ACC112 (cell line): ENCODE results near the gene TUBB3.
"Not testable (repeated sequence)": the region's sequence is repeated elsewhere in the genome, so short reads cannot be mapped to it uniquely, and the experiment has no call there.

Experiments used
- H2AFZ ChIP-seq: fragments of 200-600 bp; sonication (generic); one replicate; pipeline ENCODE4 v1.6.0; 2017; ENCODE audit warnings: antibody characterized with exemption, low read length; ENCODE audit not compliant: unreplicated experiment
- H3K27ac ChIP-seq: fragments of 200-600 bp; sonication (generic); 2 replicates; pipeline ENCODE4 v1.5.1; 2014; ENCODE audit warnings: low read depth, mild to moderate bottlenecking, antibody characterized with exemption, low read length, moderate library complexity
- H3K27me3 ChIP-seq: fragments of 200-600 bp; sonication (generic); 2 replicates; pipeline ENCODE4 v1.6.1; 2014; ENCODE audit warnings: mild to moderate bottlenecking, antibody characterized with exemption, low read length, moderate library complexity, mixed read lengths; ENCODE audit not compliant: insufficient read depth
- H3K36me3 ChIP-seq: fragments of 200-600 bp; sonication (generic); 2 replicates; pipeline ENCODE4 v1.6.1; 2016; ENCODE audit warnings: mild to moderate bottlenecking, antibody characterized with exemption, low read length, moderate library complexity, mixed read lengths; ENCODE audit not compliant: insufficient read depth
- H3K4me1 ChIP-seq: fragments of 200-600 bp; sonication (generic); one replicate; pipeline ENCODE4 v1.6.1; 2016; ENCODE audit warnings: low read length, mixed read lengths; ENCODE audit not compliant: insufficient read depth, unreplicated experiment, control insufficient read depth
- H3K4me3 ChIP-seq: fragments of 200-600 bp; sonication (generic); 2 replicates; pipeline ENCODE4 v1.5.1; 2014; ENCODE audit warnings: mild to moderate bottlenecking, low read depth, low read length
- H3K79me2 ChIP-seq: fragments of 200-600 bp; sonication (generic); one replicate; pipeline ENCODE4 v1.6.0; 2016; ENCODE audit warnings: low read length; ENCODE audit not compliant: control insufficient read depth, unreplicated experiment, insufficient read depth

The TUBB3 gene

GRCh38 chr16:89967436-89967835 is 44.3 kb downstream of the TUBB3 start:
- H3K4me1 ChIP-seq: peaks cover 11% of the 10 kb centered on the region

DNA sequence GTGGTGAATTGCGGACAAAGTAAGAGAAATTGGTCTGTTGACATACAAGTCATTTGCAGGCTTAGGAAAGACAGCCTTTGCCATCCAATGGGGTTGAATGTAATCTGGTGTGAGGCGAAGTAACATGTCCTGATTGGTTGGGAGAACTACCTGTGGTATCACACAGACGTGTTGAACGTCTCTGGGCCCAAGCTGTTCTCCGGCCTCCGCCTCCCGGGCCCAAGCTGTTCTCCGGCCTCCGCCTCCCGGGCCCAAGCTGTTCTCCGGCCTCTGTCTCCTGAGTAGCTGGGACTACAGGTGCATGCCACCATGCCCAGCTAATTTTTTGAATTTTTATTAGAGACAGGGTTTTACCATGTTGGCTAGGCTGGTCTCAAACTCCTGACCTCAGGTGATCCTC is 44.9 kb downstream of the TUBB3 start:
- Histone ChIP-seq H3K79me2 (peaks cover 25% of the 10 kb centered on the region), H3K4me1 (peaks cover 11% of the 10 kb centered on the region)
- not testable (repeated sequence) for H3K27ac ChIP-seq, H3K36me3 ChIP-seq, H3K4me3 ChIP-seq, H3K27me3 ChIP-seq, H2AFZ ChIP-seq

More at GRCh38 chr16:89967436-89967835, 44.3 kb downstream of the TUBB3 start:
- not testable (repeated sequence) for H2AFZ ChIP-seq, H3K27me3 ChIP-seq, H3K36me3 ChIP-seq, H3K27ac ChIP-seq, H3K4me3 ChIP-seq
- peaks cover 19% of the 10 kb centered on the region for H3K79me2 ChIP-seq

DNA sequence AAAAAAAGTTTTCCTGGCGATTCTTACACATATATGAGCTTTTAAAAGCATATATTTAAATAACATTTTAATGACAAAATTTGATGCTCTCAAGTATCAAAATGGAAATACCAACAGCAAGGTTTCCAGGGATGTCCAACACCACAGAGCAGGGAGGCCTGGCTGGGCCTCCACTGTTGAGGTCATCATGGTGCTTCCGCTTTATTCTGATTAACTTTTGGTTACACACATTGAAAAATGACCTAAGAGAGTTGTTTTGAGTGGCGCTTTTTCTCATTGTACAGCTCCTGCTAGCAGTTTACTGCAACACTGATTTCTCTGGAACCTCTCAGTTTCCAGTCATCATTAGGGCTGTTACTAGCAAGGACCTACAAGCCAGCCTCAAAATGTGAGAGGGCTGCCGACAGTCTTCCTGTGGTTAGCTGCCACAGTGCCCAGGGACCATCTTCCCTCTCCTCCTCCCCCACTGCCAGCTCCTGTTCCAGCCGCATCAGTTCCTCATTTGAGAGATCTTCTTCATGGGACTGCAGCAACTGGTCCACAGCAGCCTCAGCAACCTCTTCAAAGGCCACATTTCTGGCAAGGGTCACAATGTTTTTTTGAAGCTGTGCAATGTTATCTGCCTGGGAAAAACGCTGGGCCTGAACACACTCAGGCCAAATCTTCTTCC is 46.7 kb downstream of the TUBB3 start:
- H3K36me3 ChIP-seq: peaks cover 8% of the 10 kb centered on the region; the same call in 1 of the 2 replicates
- no peak overlapping the region for H2AFZ ChIP-seq
- H3K4me3 ChIP-seq: no peak overlapping the region
- H3K79me2 ChIP-seq: peaks cover 43% of the 10 kb centered on the region
- no peak overlapping the region for H3K27ac ChIP-seq
- H3K4me1 ChIP-seq: peaks cover 18% of the 10 kb centered on the region
- no peaks in the 10 kb centered on the region for H3K27me3 ChIP-seq

DNA sequence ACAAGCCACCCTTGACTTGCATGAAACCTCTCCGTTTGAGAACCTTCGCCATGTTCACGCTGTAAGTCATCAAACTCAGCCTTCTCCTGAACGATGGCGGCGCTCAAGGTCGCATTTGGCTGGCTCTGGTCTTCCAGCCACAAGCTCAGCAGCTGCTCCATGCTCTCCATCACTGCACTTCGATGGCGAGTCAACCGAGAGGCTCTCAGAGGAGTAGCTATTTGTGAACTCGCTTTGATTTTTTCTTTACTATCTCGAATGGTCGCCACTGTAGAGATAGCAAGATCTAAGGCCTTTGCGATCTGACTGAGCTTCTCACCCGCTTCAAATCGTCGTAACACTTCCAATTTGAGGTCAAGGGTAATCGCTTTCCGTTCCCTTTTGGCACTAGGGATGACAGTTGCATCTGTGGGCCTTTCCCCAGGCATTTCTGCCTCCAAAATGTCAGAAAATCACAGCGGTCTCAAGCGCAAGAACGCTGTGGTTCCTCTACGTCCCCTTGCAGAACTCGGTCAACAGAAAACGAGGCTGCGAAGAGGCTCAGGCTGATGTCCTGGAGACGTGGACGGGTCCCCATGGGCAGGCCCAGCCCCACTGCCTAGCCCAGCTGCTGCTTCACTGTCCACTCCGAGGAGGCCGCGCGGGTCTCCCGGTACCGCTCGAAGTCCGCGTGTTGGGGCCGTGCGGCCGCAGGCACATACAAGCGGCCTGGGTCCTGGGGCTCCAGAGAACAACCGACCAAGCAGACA is 48.5 kb downstream of the TUBB3 start:
- H3K36me3 ChIP-seq: peaks cover 8% of the 10 kb centered on the region; the same call in 1 of the 2 replicates

DNA sequence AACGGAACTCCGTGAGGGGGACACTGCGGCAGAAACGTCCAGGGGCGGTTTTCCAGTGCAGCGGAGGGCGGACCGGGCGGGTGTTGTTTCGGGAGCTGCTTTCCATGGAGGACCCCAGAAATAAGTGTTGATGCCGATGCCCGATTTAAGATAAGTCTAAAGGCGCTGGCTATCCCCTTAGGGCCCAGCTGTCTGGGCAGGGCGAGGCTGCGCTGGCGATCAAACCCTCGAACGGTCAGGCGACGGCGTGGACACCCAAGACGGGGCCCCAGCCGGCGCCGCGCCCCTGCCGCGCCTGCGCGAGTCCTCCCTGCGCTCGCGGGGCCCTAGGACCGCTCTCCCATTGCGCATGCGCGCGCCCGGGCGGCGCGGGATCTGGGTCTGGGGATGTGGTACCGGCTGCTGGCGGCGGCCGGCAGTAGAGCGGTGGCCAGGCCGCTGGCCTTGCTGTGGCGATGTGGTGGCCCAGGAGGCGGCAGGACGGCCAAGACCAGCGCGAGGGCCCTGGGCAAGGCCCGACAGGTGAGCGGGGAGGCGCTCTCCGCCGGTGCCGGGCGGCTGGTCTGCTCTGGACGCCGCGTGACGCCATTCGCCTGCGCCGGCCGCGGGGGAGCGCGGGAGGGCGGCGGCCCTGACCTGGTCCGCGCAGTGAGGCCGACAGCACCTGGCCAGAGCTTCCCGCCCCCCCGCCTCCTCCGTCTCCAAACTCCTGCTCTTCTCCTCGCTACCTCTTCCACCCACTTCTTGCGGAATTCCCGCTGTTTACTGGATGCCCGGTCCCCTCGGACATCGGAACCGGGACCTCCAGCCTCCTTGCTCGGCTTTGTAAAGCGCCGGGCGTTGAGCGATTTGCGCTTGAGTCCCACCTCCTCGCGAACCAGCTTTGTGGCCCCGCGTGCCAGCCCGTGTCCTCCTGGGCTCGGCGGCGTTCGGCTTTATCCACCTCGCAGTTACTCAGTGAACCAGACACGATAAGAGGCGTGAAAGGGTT is 49.4 kb downstream of the TUBB3 start:
- H3K4me1 ChIP-seq: peaks cover 18% of the 10 kb centered on the region
- H2AFZ ChIP-seq: peak overlapping the region; percentile 91
- H3K36me3 ChIP-seq: peaks cover 9% of the 10 kb centered on the region; the same call in 1 of the 2 replicates
- peak overlapping the region; percentile 90 for H3K4me3 ChIP-seq
- peak overlapping the region; percentile 85 for H3K27ac ChIP-seq
- H3K79me2 ChIP-seq: peaks cover 59% of the 10 kb centered on the region
- H3K27me3 ChIP-seq: no peaks in the 10 kb centered on the region

More for the DNA sequence above, 48.5 kb downstream of the TUBB3 start:
- Histone ChIP-seq H3K79me2 (peaks cover 52% of the 10 kb centered on the region), H2AFZ (peak overlapping the region; percentile 87), H3K27me3 (no peaks in the 10 kb centered on the region), H3K4me3 (peak overlapping the region; percentile 90), H3K4me1 (peaks cover 18% of the 10 kb centered on the region), H3K27ac (peak overlapping the region; percentile 85)

GRCh38 chr16:89973235-89973634 is 50.1 kb downstream of the TUBB3 start:
- peaks cover 18% of the 10 kb centered on the region for H3K4me1 ChIP-seq
- H3K36me3 ChIP-seq: peaks cover 13% of the 10 kb centered on the region; the same call in 1 of the 2 replicates
- peaks cover 66% of the 10 kb centered on the region for H3K79me2 ChIP-seq
- no peaks in the 10 kb centered on the region for H3K27me3 ChIP-seq
- H2AFZ ChIP-seq: peak overlapping the region; percentile 91
- peak overlapping the region; percentile 90 for H3K4me3 ChIP-seq
- H3K27ac ChIP-seq: peak overlapping the region; percentile 85; the same call in 1 of the 2 replicates

- peaks cover 18% of the 10 kb centered on the region for H3K4me1 ChIP-seq
These were observed 50.7 kb downstream of the TUBB3 start for GRCh38 chr16:89973654-89974335.

GRCh38 chr16:89974870-89975269 is 51.7 kb downstream of the TUBB3 start:
- H3K36me3 ChIP-seq: peaks cover 13% of the 10 kb centered on the region; the same call in 1 of the 2 replicates
- peaks cover 66% of the 10 kb centered on the region for H3K79me2 ChIP-seq
- H3K4me1 ChIP-seq: peaks cover 18% of the 10 kb centered on the region
- no peak overlapping the region for H2AFZ ChIP-seq
- no peaks in the 10 kb centered on the region for H3K27me3 ChIP-seq
- no peak overlapping the region for H3K4me3 ChIP-seq
- H3K27ac ChIP-seq: no peak overlapping the region

More at GRCh38 chr16:89973654-89974335, 50.7 kb downstream of the TUBB3 start:
- Histone ChIP-seq H3K36me3 (peaks cover 13% of the 10 kb centered on the region; the same call in 1 of the 2 replicates), H3K4me3 (peak overlapping the region; percentile 90), H3K27me3 (no peaks in the 10 kb centered on the region), H3K79me2 (peaks cover 66% of the 10 kb centered on the region), H2AFZ (no peak overlapping the region), H3K27ac (no peak overlapping the region)

DNA sequence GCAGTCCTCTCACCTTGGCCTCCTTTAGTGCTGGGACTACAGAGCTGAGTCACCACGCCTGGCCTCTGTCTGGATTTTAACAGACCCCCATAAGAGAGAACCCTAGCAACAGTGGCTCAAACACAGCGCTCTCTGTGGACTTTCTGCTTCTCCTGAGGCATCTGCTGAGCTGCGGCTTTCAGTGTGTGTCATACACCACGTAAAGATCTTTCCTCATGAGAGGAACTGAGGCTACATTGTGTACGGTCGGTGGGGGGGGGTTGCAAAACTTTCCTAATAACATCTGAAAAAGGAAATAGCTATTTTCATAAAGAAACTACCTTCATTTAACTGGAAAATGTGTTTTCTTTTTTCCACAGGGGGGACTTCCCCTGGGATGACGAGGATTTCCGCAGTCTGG is 58.3 kb downstream of the TUBB3 start:
- H3K36me3 ChIP-seq: peaks cover 42% of the 10 kb centered on the region
- H3K27ac ChIP-seq: no peak overlapping the region
- no peak overlapping the region for H3K4me3 ChIP-seq
- no peaks in the 10 kb centered on the region for H3K4me1 ChIP-seq
- H3K79me2 ChIP-seq: peaks cover 15% of the 10 kb centered on the region
- H2AFZ ChIP-seq: no peak overlapping the region
- H3K27me3 ChIP-seq: no peaks in the 10 kb centered on the region
